D721Med (cell line): ENCODE results near the gene GLRB.

ENCODE experiments used
- DNase-seq: peaks from one replicate; pipeline ENCODE4 v3.0.0; 2011; ENCODE audit warnings: low spot score; ENCODE audit not compliant: insufficient read length
- FAIRE-seq: peaks from 2 replicates; lab custom pipeline; 2011; peaks lifted over from hg19 to GRCh38; lab: Jason Lieb, UNC
- CTCF ChIP-seq: IDR thresholded peaks from 2 replicates; pipeline ENCODE4 v1.5.1; 2012; ENCODE audit warnings: mild to moderate bottlenecking, control low read depth; ENCODE audit not compliant: insufficient read depth; ENCODE audit errors: missing control alignments

GLRB gene

DNA sequence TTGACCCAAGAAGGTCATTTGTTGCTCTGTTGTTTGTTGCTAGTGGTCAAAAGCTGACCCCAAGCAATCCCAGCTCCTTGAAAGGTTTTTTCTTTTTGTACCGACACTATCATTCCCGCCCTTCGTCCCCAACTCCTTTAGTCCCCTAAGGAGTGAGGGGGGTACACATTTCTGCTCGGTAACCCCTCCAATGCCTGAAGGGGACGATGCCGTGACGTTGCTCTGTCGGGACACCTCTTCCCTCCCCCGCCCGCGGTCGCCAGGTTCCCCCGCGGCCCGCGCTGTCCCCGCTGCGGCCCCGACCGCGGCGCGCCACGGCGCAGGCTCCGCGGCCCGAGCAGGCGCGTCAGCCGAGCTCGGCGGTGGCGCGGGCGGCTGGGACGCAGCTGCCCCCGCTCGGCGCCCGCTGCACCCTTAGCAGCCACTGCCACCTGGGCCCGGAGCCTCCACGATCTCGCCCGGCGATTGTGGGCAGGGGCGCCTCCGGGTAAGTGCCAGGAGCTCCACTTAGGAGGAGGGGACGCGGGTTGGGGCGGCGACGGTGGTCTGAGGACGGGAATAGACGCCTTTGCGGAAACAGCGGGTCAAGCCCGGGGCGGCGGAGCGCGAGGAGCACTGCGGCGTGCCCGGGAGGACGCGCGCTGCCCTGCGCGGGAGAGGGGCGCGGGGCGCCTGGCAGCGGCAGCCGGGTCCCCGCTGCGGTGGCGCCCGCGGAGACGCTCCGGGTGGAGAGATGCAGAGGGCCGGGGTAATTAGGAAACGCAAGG, at the start of gene GLRB:
Gene GLRB, plus strand, starts transcription at position 340 of the 767 bp plus-strand sequence. CDS start 1,875 bp downstream, outside the sequence.
- DNase-seq (peak; percentile 19), FAIRE-seq (no peak)
- no peak for TF ChIP-seq CTCF

GRCh38 chr4:157035471-157035870, 40.5 kb upstream of the GLRB start:
- no peak for DNase-seq
- TF ChIP-seq CTCF = no peak
- FAIRE-seq = no peak

- FAIRE-seq (no peak), DNase-seq (no peak)
- no peak for TF ChIP-seq CTCF
These were observed 35.5 kb upstream of the GLRB start for GRCh38 chr4:157040405-157040804.

DNA sequence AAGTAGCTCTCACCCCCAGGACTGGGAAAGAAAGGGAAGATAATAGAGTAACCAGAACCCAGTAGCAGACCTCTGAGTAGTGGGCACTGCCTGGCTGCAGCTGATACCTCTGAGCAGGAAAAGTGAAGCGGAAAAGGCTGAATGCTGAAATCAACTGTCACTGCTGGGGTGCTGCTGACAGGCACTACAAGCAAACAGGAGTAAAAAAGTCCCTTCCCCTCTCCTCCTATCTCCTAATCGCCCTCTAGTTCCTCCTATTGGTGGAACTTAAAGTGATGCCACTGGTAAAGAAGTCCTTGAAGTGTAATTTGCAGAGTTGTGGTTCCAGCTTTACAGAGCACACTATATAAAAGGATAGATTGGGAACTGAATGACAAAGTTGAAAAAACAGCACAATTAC, 32.8 kb upstream of the GLRB start:
- FAIRE-seq = no peak
- no peak for TF ChIP-seq CTCF
- DNase-seq = no peak

DNA sequence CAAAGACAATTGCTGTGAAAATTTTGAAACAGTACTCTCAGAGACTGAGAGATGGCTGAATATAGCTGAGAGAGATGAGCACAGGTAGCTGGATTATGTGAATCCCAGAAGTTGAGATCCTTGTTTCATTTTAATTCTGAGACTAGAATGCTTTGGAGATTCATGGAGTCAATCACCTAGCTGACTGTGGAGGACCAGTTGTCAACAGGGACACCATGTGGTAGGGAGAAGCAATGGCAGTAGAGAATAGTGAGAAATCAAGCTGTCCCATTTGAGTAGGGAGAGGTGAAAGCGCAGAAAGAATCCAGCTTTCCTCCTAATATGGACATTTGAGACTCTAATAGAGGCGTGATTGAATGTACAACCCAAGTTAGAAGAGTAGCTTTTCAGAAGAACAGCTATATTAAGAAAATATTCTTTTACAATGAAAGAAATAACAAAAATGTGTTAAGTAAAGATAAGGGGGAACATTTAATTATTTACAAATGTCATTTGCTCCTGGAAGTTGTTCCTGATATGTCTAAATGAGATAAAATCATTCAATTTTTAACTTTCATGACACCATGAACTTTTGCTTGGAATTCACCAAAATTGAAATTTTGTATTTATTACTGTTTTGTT, 30.3 kb upstream of the GLRB start:
- DNase-seq = no peak
- FAIRE-seq = peak; percentile 78
- TF ChIP-seq CTCF = peak; percentile 95

DNA sequence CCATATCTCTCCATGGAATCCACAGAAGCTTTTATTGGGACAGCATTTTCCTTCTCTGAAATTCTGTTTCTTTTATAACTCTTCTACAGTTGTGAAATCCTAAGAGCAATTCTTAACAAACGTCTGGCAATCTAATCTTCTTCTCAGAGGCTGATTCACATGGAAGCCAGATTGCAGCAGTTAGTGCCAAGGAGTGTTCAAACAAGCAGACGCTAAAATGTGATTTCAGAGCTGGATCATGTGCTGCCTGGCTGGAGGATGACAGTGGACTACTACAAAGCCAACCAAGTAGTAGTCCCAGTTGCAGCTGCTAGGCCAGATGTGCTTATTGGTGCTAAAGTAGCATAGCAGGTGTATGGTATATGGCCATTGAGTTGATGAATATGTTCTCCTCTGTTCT, 27.7 kb upstream of the GLRB start:
- DNase-seq (no peak), FAIRE-seq (no peak)
- no peak for TF ChIP-seq CTCF

DNA sequence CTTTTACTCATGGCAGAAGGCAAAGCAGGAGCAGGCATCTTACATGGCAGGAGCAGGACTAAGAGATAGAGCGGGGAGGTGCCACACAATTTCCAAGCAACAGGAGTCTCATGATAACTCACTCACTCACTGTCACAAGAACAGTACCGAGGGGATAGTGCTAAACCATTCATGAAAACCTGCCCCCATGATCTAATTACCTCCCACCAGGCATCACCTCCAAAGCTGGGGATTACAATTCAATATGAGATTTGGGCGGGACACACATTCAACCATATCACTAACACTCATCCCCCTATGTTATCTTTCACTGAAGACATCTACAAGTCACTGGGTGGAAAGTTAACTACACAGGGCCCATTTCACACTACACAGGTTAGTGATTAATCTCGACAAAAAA, 25.4 kb upstream of the GLRB start:
- DNase-seq (no peak), FAIRE-seq (no peak)
- no peak for TF ChIP-seq CTCF
